ES-I3 (cell line): Measurements from ENCODE around the gene SNX25.
"Not testable (repeated sequence)": the region's sequence is repeated elsewhere in the genome, so short reads cannot be mapped to it uniquely, and the experiment has no call there.

Experiments
- H3K36me3 ChIP-seq: 2 replicates; pipeline ENCODE4 v1.6.1; 2013; ENCODE audit warnings: mild to moderate bottlenecking, low read length, control low read depth, moderate library complexity; ENCODE audit not compliant: insufficient read depth
- H3K4me1 ChIP-seq: 2 replicates; pipeline ENCODE4 v1.6.1; 2013; ENCODE audit warnings: mild to moderate bottlenecking, control low read depth, low read length; ENCODE audit not compliant: insufficient read depth
- H3K9ac ChIP-seq: 2 replicates; pipeline ENCODE4 v1.6.1; 2013; ENCODE audit warnings: low read depth, mild to moderate bottlenecking, low read length, moderate library complexity
- H3K9me3 ChIP-seq: 2 replicates; pipeline ENCODE4 v1.6.1; 2013; ENCODE audit warnings: mild to moderate bottlenecking, low read length, moderate library complexity; ENCODE audit not compliant: control insufficient read depth, insufficient read depth

Gene SNX25

DNA sequence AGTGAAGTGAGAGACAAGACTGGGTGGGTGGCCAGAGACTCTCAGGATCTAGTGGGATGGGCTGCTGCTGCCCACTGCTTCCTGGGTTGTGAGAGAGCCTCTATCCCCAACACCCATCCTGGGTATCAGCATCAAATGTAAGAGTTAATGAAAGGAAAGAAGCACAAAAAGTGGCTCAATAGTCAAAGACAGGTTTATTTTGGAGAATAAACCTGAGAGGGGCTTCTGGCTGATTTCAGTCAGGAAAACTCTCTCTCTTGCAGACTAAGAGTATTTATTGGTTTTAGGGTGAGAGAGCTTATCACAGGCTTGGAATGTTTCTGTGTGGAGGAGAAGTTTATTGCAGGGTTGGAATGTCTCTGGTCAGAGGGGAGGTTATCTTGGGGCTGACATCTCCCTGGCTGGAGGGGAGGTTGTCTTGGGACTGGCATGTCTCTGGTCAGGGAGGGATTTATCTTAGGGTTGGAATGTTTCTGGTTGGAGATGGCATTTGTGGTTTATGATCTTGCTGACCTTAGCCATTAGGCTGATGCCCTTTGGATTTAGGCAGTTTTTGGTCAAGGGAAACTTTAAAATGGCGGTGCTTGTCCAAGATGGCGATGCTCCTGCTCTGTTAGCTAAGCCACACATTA lies 120.6 kb downstream of the SNX25 start:
- H3K4me1 ChIP-seq = peaks cover 14% of the 10 kb centered on the region; the same call in 1 of the 2 replicates
- H3K9me3 ChIP-seq, H3K9ac ChIP-seq, H3K36me3 ChIP-seq: not testable (repeated sequence)

DNA sequence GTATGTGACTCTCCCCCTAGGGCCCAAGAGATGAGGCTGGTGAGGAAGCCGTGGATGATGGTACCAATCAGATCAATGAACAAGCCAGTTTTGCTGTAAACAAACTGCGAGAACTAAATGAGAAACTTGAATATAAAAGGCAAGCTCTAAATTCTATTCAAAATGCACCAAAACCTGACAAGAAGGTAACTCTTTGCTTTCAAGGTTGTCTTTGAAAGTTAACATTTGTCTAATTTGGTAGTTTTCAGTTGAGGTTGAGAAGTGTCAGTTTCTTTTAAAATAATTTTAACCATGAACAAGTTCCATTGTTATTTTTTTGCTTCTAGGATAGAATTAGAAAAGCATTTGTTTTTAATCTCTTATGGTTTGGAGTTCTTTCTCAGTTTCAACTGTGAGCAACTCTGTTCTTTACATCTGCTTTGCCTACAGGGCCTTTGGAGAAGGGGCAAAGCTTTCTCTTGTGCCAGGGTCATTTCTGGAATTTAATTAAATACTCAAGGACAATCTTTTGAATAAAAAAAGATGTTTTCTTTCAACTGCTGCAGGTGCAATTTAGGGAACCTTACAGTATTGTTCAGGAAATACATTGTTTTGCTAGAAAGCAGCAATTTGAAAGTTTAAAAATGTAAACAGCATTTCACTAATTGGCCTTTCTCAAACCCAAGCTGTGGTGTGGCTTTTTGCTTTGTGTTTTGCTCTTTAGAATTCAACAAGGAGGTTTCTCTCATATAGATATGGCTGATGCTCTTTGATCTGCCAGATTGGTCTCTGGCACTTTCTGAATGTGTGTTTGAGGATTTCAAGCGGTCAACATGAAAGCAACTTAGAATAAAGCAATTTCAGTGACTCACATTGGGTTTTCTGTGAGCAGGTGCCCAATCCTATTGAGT lies 123.4 kb downstream of the SNX25 start:
- Histone ChIP-seq H3K36me3 (no peaks in the 10 kb centered on the region), H3K9ac (no peak overlapping the region), H3K4me1 (peaks cover 14% of the 10 kb centered on the region; the same call in 1 of the 2 replicates), H3K9me3 (peaks cover 4% of the 10 kb centered on the region; the same call in 1 of the 2 replicates)

DNA sequence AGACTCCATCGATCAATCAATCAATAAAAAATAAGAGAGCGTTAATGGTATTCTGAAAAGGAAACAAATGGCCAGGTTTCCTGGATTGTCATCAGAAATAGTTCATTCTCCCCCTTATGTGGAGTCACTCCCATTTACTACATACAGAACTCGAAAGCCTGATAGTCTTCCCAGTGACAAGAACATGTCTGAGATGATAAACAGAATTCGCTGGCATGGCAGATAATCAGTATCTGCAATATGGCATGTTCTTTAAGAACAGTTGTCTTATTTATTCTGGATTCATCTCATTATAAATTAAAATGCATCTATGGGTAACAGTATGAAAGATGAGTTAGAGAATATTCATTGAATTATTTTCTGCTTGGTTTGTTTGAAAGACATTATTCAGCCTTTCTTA lies 124.9 kb downstream of the SNX25 start:
- H3K9me3 ChIP-seq = 0 out of 2 replicates have a peak, but pooled peaks cover 4% of the 10 kb centered on the region
- no peaks in the 10 kb centered on the region for H3K36me3 ChIP-seq
- peaks cover 14% of the 10 kb centered on the region; the same call in 1 of the 2 replicates for H3K4me1 ChIP-seq
- H3K9ac ChIP-seq = no peak overlapping the region

DNA sequence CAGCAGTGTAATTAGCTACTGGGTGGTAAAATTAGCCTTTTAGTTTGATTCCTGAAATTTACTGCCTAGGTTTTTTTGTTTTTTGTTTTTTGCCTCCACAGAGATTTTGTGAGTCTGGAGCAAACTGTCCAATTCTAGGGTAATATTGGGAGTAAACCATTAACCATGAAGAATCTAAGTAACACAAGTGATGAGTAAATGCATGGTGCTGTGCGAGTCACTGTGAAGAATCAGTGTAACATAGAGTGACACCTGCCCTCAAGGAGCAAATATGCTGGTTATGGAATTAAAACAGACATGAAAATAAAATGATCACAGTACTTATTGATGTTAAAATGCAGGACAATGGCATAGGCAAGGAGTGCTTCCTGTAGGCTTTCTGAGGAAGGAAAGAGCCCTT lies 126.2 kb downstream of the SNX25 start:
- Histone ChIP-seq H3K9me3 (no peaks in the 10 kb centered on the region), H3K36me3 (no peaks in the 10 kb centered on the region), H3K4me1 (peaks cover 14% of the 10 kb centered on the region; the same call in 1 of the 2 replicates), H3K9ac (no peak overlapping the region)

DNA sequence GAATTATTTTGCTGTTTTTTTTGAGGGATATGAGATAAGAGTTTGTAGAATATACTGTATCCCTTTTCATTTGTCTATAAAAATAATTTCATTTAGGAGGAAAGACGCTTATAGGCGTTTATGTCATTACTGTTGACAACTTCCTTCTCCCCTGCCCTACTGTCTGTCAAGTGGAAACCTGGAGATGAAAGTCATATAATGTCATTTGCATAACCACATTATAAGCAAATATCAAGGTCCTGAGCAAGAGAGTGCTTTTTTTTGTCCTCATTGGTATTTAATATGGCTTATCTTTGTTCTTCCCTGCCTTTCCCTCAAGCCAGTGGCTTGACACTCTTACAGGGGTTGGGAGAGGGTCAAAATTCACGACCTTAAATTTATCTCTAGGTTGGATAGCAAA lies 130.5 kb downstream of the SNX25 start:
- Histone ChIP-seq H3K36me3 (no peaks in the 10 kb centered on the region), H3K4me1 (peaks cover 6% of the 10 kb centered on the region; the same call in 1 of the 2 replicates), H3K9ac (no peak overlapping the region), H3K9me3 (no peaks in the 10 kb centered on the region)

DNA sequence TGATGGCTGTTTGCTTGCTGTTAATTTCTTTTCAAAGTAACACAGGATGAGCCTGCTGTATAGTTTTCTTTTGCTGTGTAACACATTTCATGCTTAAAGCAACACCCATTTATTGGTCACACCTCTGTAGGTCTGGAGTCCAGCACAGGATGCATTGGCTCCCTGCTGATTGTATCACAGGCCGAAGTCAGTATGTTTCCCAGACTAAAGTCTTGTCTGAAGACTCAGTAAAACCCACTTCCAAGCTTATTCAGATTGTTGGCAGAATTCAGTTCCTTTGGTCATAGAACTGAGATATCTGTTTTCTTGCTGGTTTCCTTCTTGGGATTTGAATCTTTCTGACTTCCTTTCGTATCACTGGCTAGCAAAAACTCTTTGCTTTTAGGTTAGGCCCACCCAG lies 132.0 kb downstream of the SNX25 start:
- Histone ChIP-seq H3K9me3 (no peaks in the 10 kb centered on the region), H3K9ac (no peak overlapping the region), H3K36me3 (no peaks in the 10 kb centered on the region), H3K4me1 (peaks cover 6% of the 10 kb centered on the region; the same call in 1 of the 2 replicates)

DNA sequence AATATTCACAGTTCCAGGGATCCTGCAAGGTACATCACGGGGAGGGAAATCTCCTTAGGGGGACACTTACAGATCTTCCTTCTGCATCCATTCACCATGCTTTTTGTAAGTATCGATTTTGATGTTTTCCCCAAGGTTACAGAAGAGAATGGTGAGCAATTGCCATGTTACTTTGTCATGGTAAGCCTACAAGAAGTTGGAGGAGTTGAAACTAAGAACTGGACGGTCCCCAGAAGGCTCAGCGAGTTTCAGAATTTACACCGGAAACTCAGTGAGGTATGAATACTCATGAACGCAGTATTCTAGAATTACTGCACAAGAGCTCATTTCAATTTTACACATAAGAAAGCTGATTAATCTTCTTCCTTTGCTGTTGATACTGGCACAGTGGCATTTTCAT lies 132.4 kb downstream of the SNX25 start:
- no peaks in the 10 kb centered on the region for H3K36me3 ChIP-seq
- H3K9ac ChIP-seq = no peak overlapping the region
- H3K4me1 ChIP-seq = peaks cover 6% of the 10 kb centered on the region; the same call in 1 of the 2 replicates
- no peaks in the 10 kb centered on the region for H3K9me3 ChIP-seq

DNA sequence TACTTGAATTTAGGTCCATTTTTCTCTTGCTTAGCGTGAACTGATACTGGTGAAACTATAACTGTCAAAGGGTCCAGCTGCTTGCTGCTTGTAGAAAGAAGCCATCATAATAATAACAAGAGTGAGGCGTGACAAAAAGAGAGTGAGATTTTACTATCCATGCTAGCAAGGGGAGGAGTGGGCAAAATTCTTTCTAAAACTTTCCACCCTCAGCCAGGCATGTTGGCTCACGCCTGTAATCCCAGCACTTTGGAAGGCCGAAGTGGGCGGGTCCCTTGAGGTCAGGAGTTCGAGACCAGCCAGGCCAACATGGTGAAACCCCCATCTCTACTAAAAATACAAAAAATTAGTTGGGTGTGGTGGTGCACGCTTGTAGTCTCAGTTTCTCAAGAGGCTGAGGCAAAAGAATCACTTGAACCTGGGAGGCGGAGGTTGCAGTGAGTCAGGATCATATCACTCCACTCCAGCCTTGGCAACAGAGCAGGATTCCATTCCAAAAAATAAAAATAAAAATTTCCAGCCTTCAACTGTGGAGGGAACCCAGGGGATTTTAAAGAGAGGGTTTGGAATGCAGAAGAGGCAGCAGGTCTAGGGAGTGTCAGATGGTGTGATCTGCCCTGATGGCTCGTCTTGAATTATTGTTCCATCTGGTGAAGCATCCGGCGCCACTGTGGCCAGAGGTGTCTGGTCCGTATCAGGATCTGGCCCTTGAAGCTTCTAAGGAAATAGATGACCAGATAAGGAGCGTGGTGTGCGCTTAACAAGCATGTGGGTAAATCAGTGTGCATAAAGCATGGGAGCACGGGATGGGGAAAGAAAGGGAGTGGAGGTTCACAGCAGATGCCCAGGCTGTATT lies 134.6 kb downstream of the SNX25 start:
- no peaks in the 10 kb centered on the region for H3K9me3 ChIP-seq
- no peak overlapping the region for H3K9ac ChIP-seq
- no peaks in the 10 kb centered on the region for H3K36me3 ChIP-seq

DNA sequence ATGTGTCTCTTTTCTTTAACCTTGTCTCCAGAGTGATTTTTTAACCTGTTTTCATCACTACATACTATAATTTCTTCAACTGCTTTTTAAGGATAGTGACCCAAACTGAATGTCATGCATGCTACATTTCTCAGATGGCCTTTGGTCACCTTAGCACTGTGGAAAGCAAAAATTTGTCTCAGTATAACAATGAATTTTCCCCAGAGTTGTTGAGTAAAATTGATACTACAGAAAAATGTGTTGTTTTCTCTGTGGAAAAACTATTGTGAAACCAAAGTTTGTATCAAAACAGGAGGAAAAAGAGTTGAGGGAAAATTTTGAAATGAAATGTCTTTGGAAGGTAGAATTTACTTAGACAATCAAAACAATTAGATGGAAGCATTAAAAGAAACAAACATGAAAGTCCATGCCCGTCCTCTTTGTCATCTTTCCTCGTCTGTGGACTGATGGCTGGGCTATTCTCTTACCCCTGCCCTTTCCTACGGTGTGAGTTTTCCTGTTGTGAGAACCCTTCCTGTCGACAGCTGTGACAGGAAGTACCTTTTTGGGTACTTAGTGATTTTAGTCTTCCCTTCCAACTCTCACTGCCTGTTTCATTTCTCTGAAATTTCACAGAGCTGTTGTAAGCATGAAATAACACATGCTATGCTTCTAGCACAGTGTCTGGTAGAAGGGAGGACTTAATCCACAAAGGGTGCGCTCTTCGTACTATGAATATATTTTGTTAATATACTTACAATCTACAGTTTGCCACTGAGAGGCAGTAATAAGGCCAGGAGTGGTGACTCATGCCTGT lies 135.5 kb downstream of the SNX25 start:
- peaks cover 6% of the 10 kb centered on the region; the same call in 1 of the 2 replicates for H3K4me1 ChIP-seq
- H3K9ac ChIP-seq = no peak overlapping the region
- no peaks in the 10 kb centered on the region for H3K36me3 ChIP-seq
- H3K9me3 ChIP-seq = no peaks in the 10 kb centered on the region

More for the DNA sequence above, 134.6 kb downstream of the SNX25 start:
- peaks cover 6% of the 10 kb centered on the region; the same call in 1 of the 2 replicates for H3K4me1 ChIP-seq

DNA sequence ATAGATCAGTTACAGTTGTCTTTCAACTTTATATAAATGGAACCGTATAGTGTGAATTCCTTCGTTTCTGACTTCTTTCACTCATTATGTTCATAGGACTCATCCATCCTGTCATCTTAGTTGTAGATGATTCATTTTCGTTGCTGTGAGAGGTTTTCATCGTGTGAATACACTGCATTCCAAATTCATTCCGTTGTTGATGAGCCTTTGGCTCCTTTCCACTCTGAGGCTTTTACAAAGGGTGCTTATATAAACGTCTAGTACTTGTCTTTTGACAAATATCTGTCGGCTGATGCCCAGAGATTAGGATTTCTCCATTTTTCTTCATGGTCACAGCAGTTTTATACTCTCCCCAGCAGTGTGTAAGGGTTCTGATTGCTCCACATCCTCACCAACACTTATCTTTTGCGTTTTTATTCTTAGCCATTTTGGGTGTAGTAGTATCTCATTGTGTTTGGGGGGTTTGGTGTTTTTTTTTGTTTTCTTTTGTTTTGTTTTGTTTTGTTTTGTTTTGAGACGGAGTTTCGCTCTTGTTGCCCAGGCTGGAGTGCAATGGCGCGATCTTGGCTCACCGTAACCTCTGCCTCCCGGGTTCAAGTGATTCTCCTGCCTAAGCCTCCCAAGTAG lies 137.7 kb downstream of the SNX25 start:
- Histone ChIP-seq H3K36me3 (no peaks in the 10 kb centered on the region; the same call in 1 of the 2 replicates), H3K9ac (no peak overlapping the region), H3K9me3 (no peaks in the 10 kb centered on the region), H3K4me1 (peaks cover 6% of the 10 kb centered on the region; the same call in 1 of the 2 replicates)

DNA sequence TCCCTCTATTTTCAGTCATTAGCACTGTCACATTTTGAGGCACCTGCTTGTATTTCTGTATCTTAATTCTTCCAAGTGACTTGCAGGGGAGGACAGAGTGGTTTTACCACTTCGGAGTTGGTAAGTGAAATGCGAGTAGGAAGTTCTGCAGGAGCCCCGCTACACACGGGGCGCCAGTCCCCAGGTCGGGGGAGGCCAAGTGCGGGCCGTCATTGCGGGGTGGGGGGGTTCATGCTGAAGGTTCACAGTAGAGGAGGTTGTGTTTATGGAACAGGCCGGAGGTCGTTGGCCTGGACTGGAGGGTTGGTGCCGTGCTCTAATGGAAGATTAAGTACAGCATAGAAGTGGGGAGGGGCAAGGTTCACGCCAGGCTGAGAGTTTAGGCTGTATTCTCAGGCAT lies 142.3 kb downstream of the SNX25 start:
- Histone ChIP-seq H3K9me3 (no peaks in the 10 kb centered on the region), H3K9ac (no peak overlapping the region), H3K36me3 (no peaks in the 10 kb centered on the region; the same call in 1 of the 2 replicates), H3K4me1 (no peaks in the 10 kb centered on the region)

DNA sequence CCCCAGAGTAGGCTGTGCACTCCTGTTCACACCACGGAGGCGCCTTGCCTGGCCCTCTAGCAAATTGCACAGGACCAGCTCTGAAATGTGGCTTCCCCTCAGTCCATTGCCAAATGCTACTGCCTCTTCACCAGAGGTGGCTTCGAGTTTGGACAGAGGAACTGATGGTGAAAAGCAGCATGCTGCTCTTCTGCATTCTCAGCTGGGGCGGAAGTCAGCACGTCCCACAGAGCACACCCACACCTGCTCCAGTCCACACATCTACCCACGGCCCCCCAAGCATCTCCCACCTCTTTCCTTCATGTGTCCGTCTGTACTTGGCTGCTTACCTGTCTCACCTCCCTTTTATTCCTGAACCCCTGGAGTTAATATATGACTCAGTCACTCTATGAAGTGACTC lies 142.8 kb downstream of the SNX25 start:
- H3K9ac ChIP-seq = no peak overlapping the region

DNA sequence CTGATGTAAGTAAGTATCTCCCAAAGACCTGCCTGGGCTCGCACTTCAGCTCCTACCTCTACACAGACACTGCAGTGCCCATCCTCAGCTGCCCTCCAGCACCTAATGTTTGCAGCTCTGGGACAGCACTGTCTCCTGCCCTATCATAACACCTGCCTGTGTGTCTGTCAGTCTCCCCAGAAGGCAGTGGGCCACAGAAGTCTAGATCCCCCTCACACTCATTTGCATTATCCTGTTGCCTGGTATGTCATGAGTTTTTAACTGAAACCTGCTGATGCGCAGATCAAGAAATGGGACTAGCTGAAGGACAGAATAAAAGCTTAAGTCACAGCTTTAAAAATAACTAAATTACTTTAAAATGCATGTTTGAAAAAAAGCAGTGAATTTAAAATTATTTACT lies 143.3 kb downstream of the SNX25 start:
- Histone ChIP-seq H3K9me3 (no peaks in the 10 kb centered on the region), H3K36me3 (no peaks in the 10 kb centered on the region; the same call in 1 of the 2 replicates), H3K4me1 (no peaks in the 10 kb centered on the region), H3K9ac (no peak overlapping the region)

More for the DNA sequence above, 142.8 kb downstream of the SNX25 start:
- H3K4me1 ChIP-seq = no peaks in the 10 kb centered on the region
- H3K9me3 ChIP-seq = no peaks in the 10 kb centered on the region
- no peaks in the 10 kb centered on the region; the same call in 1 of the 2 replicates for H3K36me3 ChIP-seq
